K562 (cell line): ENCODE results near the gene MYH6.

Experiments used
- CEBPB ChIP-seq: fragments of 450-650 bp; IDR thresholded peaks from 2 replicates; pipeline ENCODE4 v1.6.1; 2016; ENCODE audit warnings: missing genetic modification characterization, missing compliant biosample characterization
- EHMT2 ChIP-seq: fragments of 450-650 bp; IDR thresholded peaks from 2 replicates; pipeline ENCODE4 v1.6.1; 2018; ENCODE audit warnings: antibody characterized with exemption
- GABPA ChIP-seq: fragments of 200-800 bp; sonication (Bioruptor generic); conservative IDR thresholded peaks from 2 replicates; pipeline ENCODE4 v1.6.1; 2016; ENCODE audit warnings: low read depth, missing genetic modification characterization, missing compliant biosample characterization
- NR2C1 ChIP-seq, 2 experiments: fragments of 450-650 bp; IDR thresholded peaks; 2 replicates each; pipeline ENCODE4 v1.6.1; 2017; ENCODE audit warnings: mild to moderate bottlenecking in 2 of 2, antibody characterized with exemption in 1 of 2, inconsistent platforms in 1 of 2, missing compliant biosample characterization in 1 of 2, missing genetic modification characterization in 1 of 2
- PHF20 ChIP-seq: fragments of 450-650 bp; IDR thresholded peaks from 2 replicates; pipeline ENCODE4 v1.6.1; 2018; ENCODE audit not compliant: partially characterized antibody
- RBM39 ChIP-seq: fragments of 200-400 bp; formaldehyde crosslinking; optimal IDR thresholded peaks from 2 replicates; pipeline ENCODE3; 2018; ENCODE audit warnings: low read depth, low read length
- SIX5 ChIP-seq, 2 experiments: IDR thresholded peaks; 2 replicates each; pipeline ENCODE4 v1.6.1; 2011; ENCODE audit warnings: low read length in 2 of 2, borderline replicate concordance in 1 of 2, low read depth in 1 of 2, mild to moderate bottlenecking in 1 of 2, moderate library complexity in 1 of 2; ENCODE audit not compliant: insufficient read depth in 1 of 2
- TF ChIP-seq, protein P1 (sequence below): fragments of 450-650 bp; formaldehyde crosslinking; IDR thresholded peaks from 2 replicates; pipeline ENCODE4 v1.4.0; 2022; ENCODE audit warnings: mild to moderate bottlenecking, moderate library complexity

DNA sequence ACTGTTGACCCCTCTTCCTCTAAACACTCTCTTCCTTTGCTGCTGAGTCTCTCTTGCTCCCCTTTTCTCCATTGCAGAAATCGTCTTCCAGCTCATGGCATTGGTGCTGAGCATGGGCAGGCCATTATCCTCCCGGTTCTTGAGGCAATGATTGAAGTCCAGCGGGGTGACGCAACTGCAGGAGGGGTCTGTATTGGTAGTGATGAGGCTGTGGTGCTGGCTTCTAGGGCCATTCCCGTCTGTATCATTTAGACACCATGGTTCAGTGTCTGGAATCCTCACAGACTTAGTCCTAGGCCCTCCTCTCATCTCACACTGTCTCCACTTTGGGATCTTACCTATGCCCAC is 54.7 kb downstream of the MYH6 start:
- TF ChIP-seq PHF20 = no peak
- no peak for TF ChIP-seq NR2C1 (IDR thresholded peaks at IDR 0.05)
- TF ChIP-seq NR2C1 (tag; IDR thresholded peaks at IDR 0.05) = no peak
- TF ChIP-seq, protein P1, sequence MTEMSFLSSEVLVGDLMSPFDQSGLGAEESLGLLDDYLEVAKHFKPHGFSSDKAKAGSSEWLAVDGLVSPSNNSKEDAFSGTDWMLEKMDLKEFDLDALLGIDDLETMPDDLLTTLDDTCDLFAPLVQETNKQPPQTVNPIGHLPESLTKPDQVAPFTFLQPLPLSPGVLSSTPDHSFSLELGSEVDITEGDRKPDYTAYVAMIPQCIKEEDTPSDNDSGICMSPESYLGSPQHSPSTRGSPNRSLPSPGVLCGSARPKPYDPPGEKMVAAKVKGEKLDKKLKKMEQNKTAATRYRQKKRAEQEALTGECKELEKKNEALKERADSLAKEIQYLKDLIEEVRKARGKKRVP (CRISPR knock-in tag) = no peak
- TF ChIP-seq EHMT2 = no peak
- no peak for TF ChIP-seq CEBPB (tag)
- TF ChIP-seq RBM39 = no peak
- no peak for TF ChIP-seq SIX5 (IDR thresholded peaks at IDR 0.05; ENCODE audit: borderline replicate concordance in 1 of 2, insufficient read depth in 1 of 2, low read depth in 1 of 2, low read length in 2 of 2)
- TF ChIP-seq GABPA (tag) = no peak
